Measurements from ENCODE around the gene KCNJ4.

The KCNJ4 gene

GRCh38 chr22:38455076-38455529 lies at the start of gene KCNJ4:
KCNJ4 (minus strand) TSS chr22:38455199; CDS start chr22:38428132, 27,067 bp downstream.
- no peak for DNase-seq (ENCODE audit: low read depth in 1 of 2, low spot score in 1 of 2)

GRCh38 chr22:38503021-38503420 lies 48.0 kb upstream of the KCNJ4 start:
- no peak for DNase-seq (ENCODE audit: low read depth in 1 of 2, low spot score in 1 of 2)

- DNase-seq (ENCODE audit: low read depth in 1 of 2, low spot score in 1 of 2) = no peak
Observed at GRCh38 chr22:38501797-38502672, 47.0 kb upstream of the KCNJ4 start.

GRCh38 chr22:38497869-38498268 lies 42.9 kb upstream of the KCNJ4 start:
- no peak for DNase-seq (ENCODE audit: low read depth in 1 of 2, low spot score in 1 of 2)

- no peak for DNase-seq (ENCODE audit: low read depth in 1 of 2, low spot score in 1 of 2)
Observed at GRCh38 chr22:38494939-38495338, 39.9 kb upstream of the KCNJ4 start.

GRCh38 chr22:38494498-38494897 lies 39.5 kb upstream of the KCNJ4 start:
- DNase-seq (ENCODE audit: low read depth in 1 of 2, low spot score in 1 of 2) = no peak

DNA sequence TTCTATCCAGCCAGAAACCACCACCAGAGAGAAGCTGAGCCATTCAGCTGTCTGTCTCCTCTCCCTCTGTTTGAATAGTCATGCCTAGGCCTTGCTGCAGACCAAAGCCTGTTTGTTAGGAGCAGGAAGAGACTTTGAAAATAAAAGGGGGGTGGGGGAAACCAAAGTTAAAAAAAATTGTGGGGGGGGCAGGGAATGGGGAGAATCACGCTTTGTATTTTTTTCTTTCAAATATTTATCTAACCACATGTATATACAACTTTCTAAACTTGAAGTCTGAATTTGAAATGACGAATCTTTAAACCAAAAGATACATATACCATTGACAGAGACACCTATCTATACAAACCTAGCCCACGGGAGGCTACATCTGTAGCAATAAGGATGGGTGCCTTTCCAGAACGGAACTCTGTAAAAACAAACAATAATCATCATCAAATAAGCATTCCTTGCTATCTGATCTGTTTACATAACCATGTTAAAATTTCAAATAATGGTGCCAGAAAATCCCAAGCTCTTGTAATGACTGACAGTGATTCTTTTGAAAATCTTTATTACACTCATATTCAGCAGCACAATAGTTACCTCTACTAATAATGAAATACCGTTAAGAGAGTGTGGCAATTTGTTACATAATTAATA lies 36.8 kb upstream of the KCNJ4 start:
- DNase-seq (ENCODE audit: low read depth in 1 of 2, low spot score in 1 of 2) = no peak

GRCh38 chr22:38490915-38491314 lies 35.9 kb upstream of the KCNJ4 start:
- no peak for DNase-seq (ENCODE audit: low read depth in 1 of 2, low spot score in 1 of 2)

DNA sequence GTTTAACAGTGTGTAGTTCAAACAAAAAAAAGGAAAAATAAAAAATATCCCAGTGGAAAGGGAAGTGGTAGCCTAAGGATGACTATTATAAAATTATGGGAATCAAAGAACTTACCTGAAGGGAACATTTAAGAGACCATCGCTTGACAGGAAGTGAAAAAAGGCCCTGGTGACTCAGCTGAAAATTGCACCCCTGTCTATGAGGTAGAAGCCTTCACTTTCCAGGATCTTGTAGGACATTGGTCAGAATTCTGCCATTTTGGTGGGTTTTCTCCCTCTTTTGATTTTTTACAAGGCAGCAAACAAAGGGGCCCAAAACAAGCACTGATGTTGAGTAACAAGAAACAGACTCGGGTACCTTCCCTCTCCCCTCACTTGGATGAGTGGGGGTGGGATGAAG lies 35.5 kb upstream of the KCNJ4 start:
- no peak for DNase-seq (ENCODE audit: low read depth in 1 of 2, low spot score in 1 of 2)

GRCh38 chr22:38489561-38490145 lies 34.7 kb upstream of the KCNJ4 start:
- DNase-seq (ENCODE audit: low read depth in 1 of 2, low spot score in 1 of 2) = no peak

GRCh38 chr22:38489142-38489541 lies 34.1 kb upstream of the KCNJ4 start:
- DNase-seq (ENCODE audit: low read depth in 1 of 2, low spot score in 1 of 2) = no peak

DNA sequence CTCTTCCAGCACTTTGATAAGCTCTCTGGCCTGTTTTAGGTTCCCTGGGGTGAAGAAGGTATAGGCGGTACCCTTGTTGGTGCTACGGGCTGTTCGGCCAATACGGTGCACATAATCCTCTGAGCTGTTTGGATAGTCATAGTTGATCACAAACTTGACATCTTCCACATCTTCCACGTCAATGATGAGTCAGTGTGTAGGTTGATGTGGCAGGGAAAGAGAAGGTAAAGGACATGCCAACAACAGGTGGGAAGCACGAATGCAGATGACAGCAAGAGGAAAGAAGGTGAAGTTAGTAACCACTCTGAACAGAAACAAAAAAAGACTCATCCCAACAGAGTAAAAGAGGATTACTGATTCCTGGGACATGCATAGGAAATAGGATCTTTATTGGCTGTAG lies 32.9 kb upstream of the KCNJ4 start:
- DNase-seq (ENCODE audit: low read depth in 1 of 2, low spot score in 1 of 2) = no peak

DNA sequence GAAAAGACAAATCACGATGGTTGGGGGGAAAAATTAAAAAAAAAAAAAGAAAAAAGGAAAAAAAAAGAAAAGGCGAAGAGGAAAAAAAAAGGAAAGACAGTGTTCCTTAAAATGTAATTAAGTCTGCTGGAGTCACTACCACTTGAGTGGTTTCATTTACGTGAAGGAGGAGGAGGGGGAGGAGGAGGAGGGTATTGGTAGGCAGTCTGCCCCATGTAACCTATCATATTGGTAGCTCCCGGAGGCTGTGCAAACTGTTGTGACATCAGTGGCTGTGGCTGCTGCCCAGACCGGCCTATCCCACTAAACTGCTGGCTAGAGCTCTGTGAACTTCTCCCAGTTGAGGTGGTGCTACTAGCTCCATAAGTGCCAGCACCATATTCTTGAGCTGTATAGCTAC lies 30.8 kb upstream of the KCNJ4 start:
- DNase-seq (ENCODE audit: low read depth in 1 of 2, low spot score in 1 of 2) = no peak

GRCh38 chr22:38484244-38484643 lies 29.2 kb upstream of the KCNJ4 start:
- DNase-seq (ENCODE audit: low read depth in 1 of 2, low spot score in 1 of 2) = no peak

GRCh38 chr22:38482662-38483308 lies 27.8 kb upstream of the KCNJ4 start:
- DNase-seq (ENCODE audit: low read depth in 1 of 2, low spot score in 1 of 2) = no peak

DNA sequence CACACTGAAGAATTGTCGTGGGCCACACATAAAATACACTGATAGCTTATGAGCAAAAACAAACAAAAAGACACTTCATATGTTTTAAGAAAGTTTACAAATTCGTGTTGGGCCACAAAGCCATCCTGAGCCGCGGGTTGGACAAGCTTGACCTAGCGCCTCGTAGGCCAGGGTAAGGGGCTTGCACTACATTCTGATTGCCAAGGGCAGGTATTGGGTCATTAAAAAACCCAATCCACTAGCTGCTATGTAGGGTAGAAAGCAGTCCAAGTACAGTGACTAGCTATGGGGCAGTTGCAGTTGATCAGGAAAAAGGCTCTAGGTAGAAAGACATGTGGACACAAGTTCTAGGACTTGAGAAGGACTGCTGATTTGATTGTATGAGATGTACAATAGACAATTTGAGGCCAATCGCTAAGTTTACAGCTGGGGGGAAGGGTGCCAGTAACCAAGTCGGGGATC lies 26.9 kb upstream of the KCNJ4 start:
- no peak for DNase-seq (ENCODE audit: low read depth in 1 of 2, low spot score in 1 of 2)

GRCh38 chr22:38481162-38481870 lies 26.3 kb upstream of the KCNJ4 start:
- DNase-seq (ENCODE audit: low read depth in 1 of 2, low spot score in 1 of 2) = no peak

- no peak for DNase-seq (ENCODE audit: low read depth in 1 of 2, low spot score in 1 of 2)
Observed at GRCh38 chr22:38479096-38479837, 24.3 kb upstream of the KCNJ4 start.

DNA sequence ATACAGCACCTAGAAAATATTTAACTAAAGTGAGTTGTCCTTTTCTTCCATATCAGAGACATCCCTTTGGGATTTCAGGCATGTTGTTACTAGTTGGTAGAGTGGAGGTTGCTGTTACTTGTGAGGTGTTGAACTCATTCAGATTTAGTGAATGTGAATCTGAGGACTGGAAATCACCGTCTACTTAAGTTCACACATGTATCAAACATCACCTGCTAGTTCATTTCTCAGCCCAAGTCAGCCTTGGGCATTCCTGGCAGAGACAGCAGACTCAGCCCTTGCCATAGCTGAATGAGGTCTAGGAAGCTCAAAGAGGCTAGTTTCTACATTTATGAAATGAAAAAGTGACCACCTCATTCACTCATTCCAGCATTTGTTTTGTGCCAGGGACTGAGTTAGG lies 22.6 kb upstream of the KCNJ4 start:
- no peak for DNase-seq (ENCODE audit: low read depth in 1 of 2, low spot score in 1 of 2)

GRCh38 chr22:38474003-38474607 lies 19.1 kb upstream of the KCNJ4 start:
- DNase-seq (ENCODE audit: low read depth in 1 of 2, low spot score in 1 of 2) = no peak
